ENCODE data around the gene CCND2.
A peak's percentile ranks its signal among the peaks of the same experiment; 100 is the strongest.

- TF ChIP-seq CTCF (conservative IDR thresholded peaks at IDR 0.05; ENCODE audit: low read depth in 2 of 2) = peak in 1 of 2 experiments; percentile 16; a peak in 1 of 4 replicates
- TF ChIP-seq CREB1 (CRISPR knock-in tag; IDR thresholded peaks at IDR 0.05; ENCODE audit: low read depth) = no peak
- no peak for TF ChIP-seq POLR2AphosphoS5 (IDR thresholded peaks at IDR 0.05; ENCODE audit: low read depth)
- no peak for TF ChIP-seq EZH2 (IDR thresholded peaks at IDR 0.05; ENCODE audit: low read depth, unreplicated experiment)
- TF ChIP-seq ETS1 (IDR thresholded peaks at IDR 0.05) = no peak
- no peak for TF ChIP-seq REST (IDR thresholded peaks at IDR 0.05; ENCODE audit: unreplicated experiment)
- no peak for TF ChIP-seq JUNB (IDR thresholded peaks at IDR 0.05; ENCODE audit: unreplicated experiment)
Observed at GRCh38 chr12:4250691-4251090, 22.9 kb upstream of the CCND2 start.
